Suprapubic skin (tissue), 4 donors: ENCODE results near the gene TALDO1. TPM values are rescaled to one million over a fixed set of nuclear protein-coding genes. Genes with fewer than 3 reads are reported as not detected.
A peak's percentile ranks its signal among the peaks of the same experiment; 100 is the strongest.

ENCODE experiments used
- DNase-seq, 2 donors: peaks; one replicate each; pipeline ENCODE4 v3.0.0-alpha.2; 2019; ENCODE audit warnings: low spot score in 2 of 2
- H3K27ac ChIP-seq: fragments of 200-600 bp; sonication (generic); one replicate; pipeline ENCODE4 v1.5.1; 2019
- H3K27me3 ChIP-seq: fragments of 200-600 bp; sonication (generic); one replicate; pipeline ENCODE4 v1.5.1; 2019
- H3K36me3 ChIP-seq: fragments of 200-600 bp; sonication (generic); one replicate; pipeline ENCODE4 v1.5.1; 2019
- H3K4me1 ChIP-seq: fragments of 200-600 bp; sonication (generic); one replicate; pipeline ENCODE4 v1.5.1; 2019
- H3K4me3 ChIP-seq: fragments of 200-600 bp; sonication (generic); one replicate; pipeline ENCODE4 v1.5.1; 2019; ENCODE audit warnings: mild to moderate bottlenecking
- H3K9me3 ChIP-seq: fragments of 200-600 bp; sonication (generic); one replicate; pipeline ENCODE4 v1.5.1; 2019
- EP300 ChIP-seq: sonication (generic); formaldehyde crosslinking; IDR thresholded peaks from one replicate; pipeline ENCODE4 v1.6.1; 2017; ENCODE audit warnings: antibody characterized with exemption
- POLR2A ChIP-seq, 2 donors: fragments of 450-650 bp; IDR thresholded peaks; one replicate each; pipeline ENCODE4 v1.6.1; 2017; ENCODE audit warnings: antibody characterized with exemption in 2 of 2, mild to moderate bottlenecking in 2 of 2, moderate library complexity in 2 of 2
- POLR2AphosphoS5 ChIP-seq, 3 donors: sonication (generic); formaldehyde crosslinking; IDR thresholded peaks; one replicate each; pipeline ENCODE4 v1.6.1; 2017; ENCODE audit warnings: antibody characterized with exemption in 3 of 3
- WGBS: methylation state at CpG from one replicate; pipeline ENCODE4 v1.1.5; 2018; 5-methylcytosine and 5-hydroxymethylcytosine counted together
- total RNA-seq, 4 donors: library from RNA; depleted of rRNA; stranded (reverse); fragments of >200 nt; gene quantifications; one replicate each; pipeline ENCODE4 v1.1.0, GENCODE V29; 2016
- TF ChIP-seq, protein P1 (sequence below), 2 donors: fragments of 200-600 bp in 1 of 2; fragments of 450-650 bp in 1 of 2; sonication (generic) in 1 of 2; IDR thresholded peaks; one replicate each; pipeline ENCODE4 v1.5.1; 2016 to 2019; ENCODE audit warnings: antibody characterized with exemption in 2 of 2, mild to moderate bottlenecking in 1 of 2, moderate library complexity in 1 of 2

Gene TALDO1
- total RNA-seq, 4 donors from 2014 or later: 107 to 197 (median 179) TPM

DNA sequence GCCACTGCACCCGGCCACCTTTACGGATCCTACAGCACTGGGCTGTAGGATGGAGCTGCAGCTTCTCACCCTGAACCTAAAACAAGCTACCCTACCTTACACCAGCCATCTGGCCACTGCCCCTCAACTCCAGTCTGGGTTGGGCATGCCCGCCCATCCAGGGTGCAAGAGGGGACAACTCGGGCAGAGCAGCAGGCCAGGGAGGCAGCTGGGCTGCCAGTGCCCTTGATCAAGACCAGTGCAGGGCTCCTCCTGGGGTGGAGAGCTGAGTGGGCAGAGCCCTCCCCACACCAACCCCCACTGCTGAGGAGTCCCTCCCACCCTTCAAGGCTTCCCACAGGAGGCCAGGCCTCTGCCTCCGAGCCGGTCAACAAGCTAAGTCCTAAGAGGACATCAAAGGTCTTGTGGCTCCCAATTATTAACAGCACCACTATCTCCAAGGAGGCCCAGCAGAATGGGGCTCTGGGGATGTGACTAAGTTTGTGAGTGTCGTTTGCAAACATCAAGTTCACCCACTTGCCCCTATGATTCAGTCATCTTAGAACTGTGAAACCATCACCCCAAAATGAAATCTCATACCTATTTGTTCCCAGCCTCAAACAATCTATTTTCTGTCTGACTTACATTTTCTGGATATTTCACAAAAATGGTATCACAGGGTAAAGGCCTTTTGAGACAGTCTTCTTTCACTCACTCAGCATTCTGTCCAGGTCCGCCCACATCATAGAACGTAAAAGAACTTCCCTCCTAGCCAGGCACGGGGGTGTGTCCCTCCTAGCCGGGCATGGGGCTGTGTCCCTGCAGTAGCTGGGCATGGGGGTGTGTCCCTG, 19.1 kb downstream of the TALDO1 start:
- Histone ChIP-seq H3K36me3 (peaks cover 64% of the 10 kb centered on the region), H3K4me1 (peaks cover 20% of the 10 kb centered on the region), H3K4me3 (no peak overlapping the region), H3K9me3 (no peaks in the 10 kb centered on the region), H3K27me3 (no peaks in the 10 kb centered on the region), H3K27ac (no peak overlapping the region)
- WGBS: 64% methylated on average over 9 of the region's 11 CpGs
- TF ChIP-seq EP300 (no peak), POLR2AphosphoS5 (IDR thresholded peaks at IDR 0.05) (no peak), POLR2A (IDR thresholded peaks at IDR 0.05) (no peak)
- TF ChIP-seq, protein P1, sequence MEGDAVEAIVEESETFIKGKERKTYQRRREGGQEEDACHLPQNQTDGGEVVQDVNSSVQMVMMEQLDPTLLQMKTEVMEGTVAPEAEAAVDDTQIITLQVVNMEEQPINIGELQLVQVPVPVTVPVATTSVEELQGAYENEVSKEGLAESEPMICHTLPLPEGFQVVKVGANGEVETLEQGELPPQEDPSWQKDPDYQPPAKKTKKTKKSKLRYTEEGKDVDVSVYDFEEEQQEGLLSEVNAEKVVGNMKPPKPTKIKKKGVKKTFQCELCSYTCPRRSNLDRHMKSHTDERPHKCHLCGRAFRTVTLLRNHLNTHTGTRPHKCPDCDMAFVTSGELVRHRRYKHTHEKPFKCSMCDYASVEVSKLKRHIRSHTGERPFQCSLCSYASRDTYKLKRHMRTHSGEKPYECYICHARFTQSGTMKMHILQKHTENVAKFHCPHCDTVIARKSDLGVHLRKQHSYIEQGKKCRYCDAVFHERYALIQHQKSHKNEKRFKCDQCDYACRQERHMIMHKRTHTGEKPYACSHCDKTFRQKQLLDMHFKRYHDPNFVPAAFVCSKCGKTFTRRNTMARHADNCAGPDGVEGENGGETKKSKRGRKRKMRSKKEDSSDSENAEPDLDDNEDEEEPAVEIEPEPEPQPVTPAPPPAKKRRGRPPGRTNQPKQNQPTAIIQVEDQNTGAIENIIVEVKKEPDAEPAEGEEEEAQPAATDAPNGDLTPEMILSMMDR (IDR thresholded peaks at IDR 0.05): no peak
- DNase-seq: no peak

DNA sequence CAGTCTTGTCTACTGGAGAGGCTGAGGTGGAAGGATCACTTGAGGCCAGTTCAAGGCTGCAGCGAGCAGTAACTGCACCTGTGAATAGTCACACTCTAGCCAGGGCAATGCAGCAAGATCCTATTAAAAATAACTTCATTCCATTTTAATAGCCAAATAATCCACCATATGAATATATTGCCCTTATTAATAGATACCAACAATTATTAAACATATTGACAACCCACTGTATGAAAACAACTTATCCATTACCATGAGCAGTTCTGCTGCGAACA, 19.6 kb downstream of the TALDO1 start:
- peaks cover 63% of the 10 kb centered on the region for H3K36me3 ChIP-seq
- 95% methylated on average over 2 of the region's 2 CpGs for WGBS

DNA sequence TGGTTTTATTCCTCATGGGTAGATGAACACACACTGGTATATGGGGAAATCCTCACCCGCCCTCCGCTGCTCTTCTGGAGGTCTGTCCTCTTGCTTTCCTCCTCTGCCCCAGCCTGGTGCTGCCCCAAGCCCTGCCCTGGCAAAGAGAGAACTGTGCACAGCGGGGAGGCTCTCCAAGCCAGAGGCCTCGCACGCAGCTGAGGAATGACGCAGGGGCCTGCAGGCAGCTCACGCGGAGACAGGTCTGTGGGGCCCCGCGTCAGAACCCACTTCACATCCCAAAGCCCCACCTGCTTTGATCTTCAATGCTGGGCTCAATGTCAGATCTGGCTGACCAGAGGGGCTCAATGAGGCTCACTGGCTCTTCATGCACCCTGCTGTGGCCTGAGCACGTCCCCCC, 20.0 kb downstream of the TALDO1 start:
- peaks cover 63% of the 10 kb centered on the region for H3K36me3 ChIP-seq

More for the DNA sequence above, 19.6 kb downstream of the TALDO1 start:
- Histone ChIP-seq H3K27me3 (no peaks in the 10 kb centered on the region), H3K9me3 (no peaks in the 10 kb centered on the region), H3K27ac (no peak overlapping the region), H3K4me1 (peaks cover 17% of the 10 kb centered on the region), H3K4me3 (no peak overlapping the region)
- TF ChIP-seq EP300 (no peak), POLR2A (IDR thresholded peaks at IDR 0.05) (no peak), POLR2AphosphoS5 (IDR thresholded peaks at IDR 0.05) (no peak)
- TF ChIP-seq, protein P1 (IDR thresholded peaks at IDR 0.05): no peak
- no peak for DNase-seq

DNA sequence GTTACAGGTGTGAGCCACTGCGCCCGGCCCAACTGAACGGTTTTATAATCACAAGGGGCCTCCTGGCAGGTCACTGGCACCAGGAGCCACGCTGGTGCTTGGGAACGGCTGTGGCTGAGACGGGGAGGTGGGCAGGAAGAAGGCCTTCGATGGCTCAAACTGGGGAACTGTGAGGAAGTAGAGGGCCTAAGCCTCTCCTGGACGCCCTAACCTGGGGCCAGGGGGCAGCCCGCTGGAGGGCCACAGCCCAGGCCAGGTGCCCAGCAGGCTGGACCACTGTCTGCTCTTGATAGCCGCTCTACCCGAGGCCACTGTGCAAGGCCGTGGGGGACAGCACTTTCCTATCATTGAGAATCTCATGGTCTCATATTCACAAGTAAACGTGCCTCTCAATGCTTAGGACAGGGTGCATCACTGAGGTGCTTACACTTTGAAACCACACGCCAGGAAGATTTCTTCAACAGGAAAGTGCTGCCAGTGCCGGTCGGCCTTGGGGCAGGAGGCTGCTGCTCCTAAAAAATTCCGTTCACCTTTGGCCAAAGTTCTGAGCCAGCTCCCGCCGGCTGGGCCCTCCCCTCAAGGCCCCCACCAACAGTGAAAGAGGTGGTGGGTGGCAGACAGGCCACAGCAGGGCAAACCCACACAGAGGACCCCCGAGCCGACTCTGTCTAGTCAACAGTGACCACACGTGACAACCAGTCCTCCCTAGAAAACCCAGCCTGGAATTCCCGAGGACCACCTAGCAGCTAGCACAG, 22.8 kb downstream of the TALDO1 start:
- Histone ChIP-seq H3K36me3 (peaks cover 67% of the 10 kb centered on the region), H3K27me3 (no peaks in the 10 kb centered on the region), H3K9me3 (no peaks in the 10 kb centered on the region), H3K4me3 (no peak overlapping the region), H3K4me1 (peaks cover 5% of the 10 kb centered on the region), H3K27ac (no peak overlapping the region)
- TF ChIP-seq POLR2A (IDR thresholded peaks at IDR 0.05) (no peak), EP300 (no peak), POLR2AphosphoS5 (IDR thresholded peaks at IDR 0.05) (no peak)
- TF ChIP-seq, protein P1 (IDR thresholded peaks at IDR 0.05): no peak
- peak in 1 of 2 donors; percentile 67 for DNase-seq
- 97% methylated on average over 7 of the region's 23 CpGs for WGBS

More for the DNA sequence above, 20.0 kb downstream of the TALDO1 start:
- Histone ChIP-seq H3K4me1 (peaks cover 14% of the 10 kb centered on the region), H3K27ac (no peak overlapping the region), H3K27me3 (no peaks in the 10 kb centered on the region), H3K4me3 (no peak overlapping the region), H3K9me3 (no peaks in the 10 kb centered on the region)
- no peak for DNase-seq
- 90% methylated on average over 9 of the region's 11 CpGs for WGBS
- no peak for TF ChIP-seq EP300
- TF ChIP-seq POLR2AphosphoS5 (IDR thresholded peaks at IDR 0.05): no peak
- TF ChIP-seq, protein P1 (IDR thresholded peaks at IDR 0.05): no peak
- TF ChIP-seq POLR2A (IDR thresholded peaks at IDR 0.05): no peak
